HG02973 (cell line): ENCODE data around the gene C15orf39.
"Not testable (repeated sequence)": the region's sequence is repeated elsewhere in the genome, so short reads cannot be mapped to it uniquely, and the experiment has no call there.

Experiments used
- ATAC-seq: cut with Tn5 transposase; IDR thresholded peaks from one replicate; pipeline ENCODE4 v1.9.1; 2021; ENCODE audit warnings: moderate library complexity; ENCODE audit not compliant: unreplicated experiment

The C15orf39 gene

GRCh38 chr15:75258620-75259343, 57.1 kb downstream of the C15orf39 start:
- not testable (repeated sequence) for ATAC-seq

GRCh38 chr15:75259873-75260272, 58.2 kb downstream of the C15orf39 start:
- not testable (repeated sequence) for ATAC-seq
